Prostate gland (tissue), 2 donors: ENCODE data around the gene TFPI. TPM values are rescaled to one million over a fixed set of nuclear protein-coding genes. Genes with fewer than 3 reads are reported as not detected.

Source experiments
- DNase-seq: peaks from one replicate; pipeline ENCODE4 v3.0.0-alpha.2; 2019; ENCODE audit warnings: low spot score
- H3K27ac ChIP-seq, 2 donors: fragments of 200-600 bp; sonication (generic); 2 replicates each; pipeline ENCODE4 v1.5.1; 2017 to 2019
- H3K27me3 ChIP-seq: fragments of 200-600 bp; sonication (generic); replicated peaks from 2 replicates; pipeline ENCODE4 v1.5.1; 2019; ENCODE audit not compliant: insufficient read depth
- H3K36me3 ChIP-seq, 2 donors: fragments of 200-600 bp; sonication (generic); 1 replicate in 1 of 2; 2 replicates in 1 of 2; pipeline versions ENCODE4 v1.5.1 to v1.8.1; 2017 to 2019
- H3K4me1 ChIP-seq: fragments of 200-600 bp; sonication (generic); replicated peaks from 2 replicates; pipeline ENCODE4 v1.5.1; 2019
- H3K4me3 ChIP-seq, 2 donors: fragments of 200-600 bp; sonication (generic); 2 replicates each; pipeline ENCODE4 v1.5.1; 2017 to 2019
- H3K9me3 ChIP-seq: fragments of 200-600 bp; sonication (generic); 2 replicates; pipeline ENCODE4 v1.5.1; 2017
- CTCF ChIP-seq, 4 experiments: fragments of 200-600 bp in 2 of 4; fragments of 450-650 bp in 2 of 4; sonication (generic) in 2 of 4; IDR thresholded peaks; 1 replicate in 3 of 4; 2 replicates in 1 of 4; pipeline ENCODE4 v1.5.1; 2016 to 2019; ENCODE audit warnings: antibody characterized with exemption in 4 of 4, mild to moderate bottlenecking in 2 of 4, moderate library complexity in 2 of 4
- POLR2A ChIP-seq: fragments of 450-650 bp; IDR thresholded peaks from one replicate; pipeline ENCODE4 v1.6.1; 2016; ENCODE audit warnings: antibody characterized with exemption, mild to moderate bottlenecking
- POLR2AphosphoS5 ChIP-seq: sonication (generic); formaldehyde crosslinking; IDR thresholded peaks from one replicate; pipeline ENCODE4 v1.6.1; 2017; ENCODE audit warnings: antibody characterized with exemption
- WGBS: methylation state at CpG from one replicate; pipeline ENCODE4 v1.1.5; 2018; 5-methylcytosine and 5-hydroxymethylcytosine counted together
- intact Hi-C: fragments of 100-400 bp; cut with DNase I; formaldehyde crosslinking; loops from one replicate; pipeline ENCODE4 v1.14.2; 2022
- total RNA-seq, 2 donors: library from RNA; depleted of rRNA; stranded (reverse); fragments of >200 nt; gene quantifications; one replicate each; pipeline ENCODE4 v1.1.0, GENCODE V29; 2016

The TFPI gene
- total RNA-seq, 2 donors from 2014 or later = 7.0 to 19.5 TPM

GRCh38 chr2:187447336-187447735 is 106.9 kb downstream of the TFPI start:
- Histone ChIP-seq H3K4me3 (peak overlapping the region; percentile 2 to 12), H3K4me1 (no peaks in the 10 kb centered on the region), H3K27me3 (no peaks in the 10 kb centered on the region), H3K36me3 (no peaks in the 10 kb centered on the region), H3K9me3 (no peaks in the 10 kb centered on the region), H3K27ac (no peak overlapping the region)
- WGBS = 7% methylated on average over 3 of the region's 3 CpGs
- TF ChIP-seq POLR2AphosphoS5 (no peak), POLR2A (no peak), CTCF (IDR thresholded peaks at IDR 0.05) (no peak)
- intact Hi-C loops = no loop called here
- DNase-seq = no peak

GRCh38 chr2:187446711-187447110 is 107.5 kb downstream of the TFPI start:
- Histone ChIP-seq H3K4me1 (no peaks in the 10 kb centered on the region), H3K4me3 (no peak overlapping the region), H3K27ac (no peak overlapping the region), H3K27me3 (no peaks in the 10 kb centered on the region), H3K9me3 (no peaks in the 10 kb centered on the region), H3K36me3 (no peaks in the 10 kb centered on the region)
- no peak for DNase-seq
- TF ChIP-seq CTCF (IDR thresholded peaks at IDR 0.05) (no peak), POLR2A (no peak), POLR2AphosphoS5 (no peak)
- WGBS = 58% methylated on average over 1 of the region's 1 CpG
- intact Hi-C loops = no loop called here

GRCh38 chr2:187445051-187445450 is 109.2 kb downstream of the TFPI start:
- Histone ChIP-seq H3K27me3 (no peaks in the 10 kb centered on the region), H3K4me3 (no peak overlapping the region), H3K36me3 (no peaks in the 10 kb centered on the region), H3K9me3 (no peaks in the 10 kb centered on the region), H3K4me1 (no peaks in the 10 kb centered on the region), H3K27ac (no peak overlapping the region)
- TF ChIP-seq POLR2AphosphoS5 (no peak), POLR2A (no peak), CTCF (IDR thresholded peaks at IDR 0.05) (no peak)
- 86% methylated on average over 6 of the region's 6 CpGs for WGBS
- intact Hi-C loops = no loop called here
- DNase-seq = no peak

- TF ChIP-seq POLR2A (no peak), CTCF (IDR thresholded peaks at IDR 0.05) (no peak), POLR2AphosphoS5 (no peak)
- no peaks in the 10 kb centered on the region for H3K9me3 ChIP-seq
- 56% methylated on average over 2 of the region's 2 CpGs for WGBS
- no peaks in the 10 kb centered on the region for H3K27me3 ChIP-seq
- no peak overlapping the region for H3K27ac ChIP-seq
- H3K4me3 ChIP-seq = no peak overlapping the region
- intact Hi-C loops = no loop called here
- no peaks in the 10 kb centered on the region for H3K4me1 ChIP-seq
- no peak for DNase-seq
- H3K36me3 ChIP-seq = no peaks in the 10 kb centered on the region
Observed at GRCh38 chr2:187442778-187443177, 111.5 kb downstream of the TFPI start.

- H3K4me3 ChIP-seq = no peak overlapping the region
- TF ChIP-seq POLR2AphosphoS5 = no peak
- no peak for TF ChIP-seq POLR2A
- TF ChIP-seq CTCF (IDR thresholded peaks at IDR 0.05) = no peak
- H3K9me3 ChIP-seq = no peaks in the 10 kb centered on the region
- intact Hi-C loops = no loop called here
- DNase-seq = no peak
- H3K36me3 ChIP-seq = no peaks in the 10 kb centered on the region
- H3K27me3 ChIP-seq = no peaks in the 10 kb centered on the region
- H3K4me1 ChIP-seq = no peaks in the 10 kb centered on the region
- no peak overlapping the region for H3K27ac ChIP-seq
- WGBS = 78% methylated on average over 1 of the region's 1 CpG
Observed at GRCh38 chr2:187442378-187442777, 111.9 kb downstream of the TFPI start.
